Activated CD4-positive, alpha-beta T cell treated with anti-CD3 and anti-CD28 coated beads, Interleukin-2, amount 50 U/mL, for 4 hours (primary cell): ENCODE data around the gene AOPEP.
A peak's percentile ranks its signal among the peaks of the same experiment; 100 is the strongest.

Experiments used
- DNase-seq, 2 experiments: peaks; one replicate each; pipeline ENCODE4 v3.0.0-alpha.2; 2020

AOPEP gene

GRCh38 chr9:95130484-95130883, 404.0 kb downstream of the AOPEP start:
- DNase-seq = no peak

GRCh38 chr9:95131023-95131943, 404.8 kb downstream of the AOPEP start:
- peak; percentile 32 to 42 for DNase-seq

GRCh38 chr9:95132366-95133324, 406.1 kb downstream of the AOPEP start:
- no peak for DNase-seq

GRCh38 chr9:95133325-95133705, 406.8 kb downstream of the AOPEP start:
- DNase-seq = no peak

GRCh38 chr9:95134457-95134881, 408.0 kb downstream of the AOPEP start:
- DNase-seq = no peak

- DNase-seq = no peak
Observed at GRCh38 chr9:95135756-95136155, 409.3 kb downstream of the AOPEP start.
